HEK293 (cell line): ENCODE data around the gene AKAP6.

ENCODE experiments used
- CTCF ChIA-PET: fragments of 350-600 bp; formaldehyde crosslinking; extraction: SDS; loops from one replicate; lab custom pipeline; 2021; ENCODE audit warnings: antibody characterized with exemption; lab: Yijun Ruan, JAX
- POLR2A ChIA-PET: fragments of 300-600 bp; formaldehyde crosslinking; extraction: SDS; loops from one replicate; lab custom pipeline; 2020; ENCODE audit warnings: antibody characterized with exemption, inconsistent platforms; lab: Yijun Ruan, JAX
- H3K27ac ChIP-seq: fragments of 200-500 bp; sonication (Bioruptor generic); 2 replicates; pipeline ENCODE4 v1.5.1; 2014; ENCODE audit warnings: low read depth, low read length, control low read depth, inconsistent platforms; ENCODE audit errors: extremely low read depth
- H3K36me3 ChIP-seq, 2 experiments: fragments of 200-500 bp in 1 of 2; sonication (Bioruptor generic) in 1 of 2; 1 replicate in 1 of 2; 2 replicates in 1 of 2; pipeline ENCODE4 v1.5.1; 2014 to 2017; ENCODE audit warnings: inconsistent platforms in 2 of 2, low read length in 2 of 2; ENCODE audit not compliant: control insufficient read depth in 2 of 2, insufficient read depth in 1 of 2
- H3K4me1 ChIP-seq: fragments of 200-500 bp; sonication (Bioruptor generic); 2 replicates; pipeline ENCODE4 v1.5.1; 2014; ENCODE audit warnings: mild to moderate bottlenecking, low read length, inconsistent platforms; ENCODE audit not compliant: control insufficient read depth, insufficient read depth
- H3K4me3 ChIP-seq: 2 replicates; pipeline ENCODE4 v1.5.1; 2011; ENCODE audit warnings: low read depth, mild to moderate bottlenecking, control low read depth, low read length, moderate library complexity
- H3K9me3 ChIP-seq: fragments of 200-500 bp; sonication (Bioruptor generic); 2 replicates; pipeline ENCODE4 v1.5.1; 2014; ENCODE audit warnings: low read depth, low read length, inconsistent platforms; ENCODE audit not compliant: control insufficient read depth, insufficient read depth
- BCL11B ChIP-seq: fragments of 450-650 bp; formaldehyde crosslinking; IDR thresholded peaks from 2 replicates; pipeline ENCODE4 v1.5.1; 2016; ENCODE audit warnings: low read depth, missing biosample characterization, missing genetic modification characterization
- GFI1B ChIP-seq: fragments of 450-650 bp; formaldehyde crosslinking; IDR thresholded peaks from 2 replicates; pipeline ENCODE4 v1.5.1; 2016; ENCODE audit warnings: missing biosample characterization, missing genetic modification characterization
- GLIS1 ChIP-seq: fragments of 450-650 bp; formaldehyde crosslinking; IDR thresholded peaks from 2 replicates; pipeline ENCODE4 v1.5.1; 2016; ENCODE audit warnings: missing biosample characterization, missing genetic modification characterization
- MZF1 ChIP-seq: fragments of 450-650 bp; formaldehyde crosslinking; IDR thresholded peaks from 2 replicates; pipeline ENCODE4 v1.5.1; 2017; ENCODE audit warnings: missing biosample characterization, missing genetic modification characterization, borderline replicate concordance
- OSR2 ChIP-seq: fragments of 450-650 bp; formaldehyde crosslinking; IDR thresholded peaks from 2 replicates; pipeline ENCODE4 v1.5.1; 2016; ENCODE audit warnings: missing biosample characterization, missing genetic modification characterization
- PRDM1 ChIP-seq: fragments of 450-650 bp; formaldehyde crosslinking; IDR thresholded peaks from 2 replicates; pipeline ENCODE4; 2016; ENCODE audit warnings: missing biosample characterization, missing genetic modification characterization
- SP2 ChIP-seq: fragments of 450-650 bp; formaldehyde crosslinking; IDR thresholded peaks from 2 replicates; pipeline ENCODE4 v1.5.1; 2016; ENCODE audit warnings: missing biosample characterization, missing genetic modification characterization
- ZBTB1 ChIP-seq: fragments of 450-650 bp; formaldehyde crosslinking; IDR thresholded peaks from 2 replicates; pipeline ENCODE4 v1.5.1; 2016; ENCODE audit warnings: missing biosample characterization, missing genetic modification characterization
- ZBTB20 ChIP-seq: fragments of 450-650 bp; formaldehyde crosslinking; IDR thresholded peaks from 2 replicates; pipeline ENCODE4 v1.5.1; 2016; ENCODE audit warnings: missing biosample characterization, missing genetic modification characterization
- ZBTB8A ChIP-seq: fragments of 450-650 bp; formaldehyde crosslinking; IDR thresholded peaks from 2 replicates; pipeline ENCODE4 v1.5.1; 2016; ENCODE audit warnings: missing biosample characterization, missing genetic modification characterization
- ZFP3 ChIP-seq: fragments of 450-650 bp; formaldehyde crosslinking; IDR thresholded peaks from 2 replicates; pipeline ENCODE4 v1.5.1; 2016; ENCODE audit warnings: low read depth, missing biosample characterization, missing genetic modification characterization
- ZNF138 ChIP-seq: fragments of 450-650 bp; formaldehyde crosslinking; IDR thresholded peaks from 2 replicates; pipeline ENCODE4 v1.5.1; 2016; ENCODE audit warnings: missing biosample characterization, missing genetic modification characterization, borderline replicate concordance
- ZNF16 ChIP-seq: fragments of 450-650 bp; formaldehyde crosslinking; IDR thresholded peaks from 2 replicates; pipeline ENCODE4 v1.5.1; 2016; ENCODE audit warnings: low read depth, missing biosample characterization, missing genetic modification characterization
- ZNF266 ChIP-seq: fragments of 450-650 bp; formaldehyde crosslinking; IDR thresholded peaks from 2 replicates; pipeline ENCODE4 v1.5.1; 2016; ENCODE audit warnings: missing biosample characterization, missing genetic modification characterization, low read depth
- ZNF292 ChIP-seq: fragments of 450-650 bp; formaldehyde crosslinking; IDR thresholded peaks from 2 replicates; pipeline ENCODE4 v1.5.1; 2016; ENCODE audit warnings: low read depth, missing biosample characterization, missing genetic modification characterization, borderline replicate concordance
- ZNF311 ChIP-seq: fragments of 450-650 bp; formaldehyde crosslinking; IDR thresholded peaks from 2 replicates; pipeline ENCODE4 v1.5.1; 2017; ENCODE audit warnings: missing biosample characterization, missing genetic modification characterization, borderline replicate concordance
- ZNF324 ChIP-seq: fragments of 450-650 bp; formaldehyde crosslinking; IDR thresholded peaks from 2 replicates; pipeline ENCODE4 v1.5.1; 2016; ENCODE audit warnings: missing biosample characterization, missing genetic modification characterization
- ZNF366 ChIP-seq: fragments of 450-650 bp; formaldehyde crosslinking; conservative IDR thresholded peaks from 2 replicates; pipeline ENCODE4 v1.5.1; 2016; ENCODE audit warnings: missing biosample characterization, missing genetic modification characterization
- ZNF37A ChIP-seq: fragments of 450-650 bp; IDR thresholded peaks from 2 replicates; pipeline ENCODE4 v1.5.1; 2018; ENCODE audit warnings: missing biosample characterization, missing genetic modification characterization
- ZNF391 ChIP-seq: fragments of 450-650 bp; formaldehyde crosslinking; IDR thresholded peaks from 2 replicates; pipeline ENCODE4 v1.5.1; 2016; ENCODE audit warnings: low read depth, missing biosample characterization, missing genetic modification characterization, borderline replicate concordance
- ZNF529 ChIP-seq: fragments of 450-650 bp; formaldehyde crosslinking; IDR thresholded peaks from 2 replicates; pipeline ENCODE4 v1.5.1; 2017; ENCODE audit warnings: missing genetic modification characterization, missing biosample characterization; ENCODE audit not compliant: insufficient replicate concordance
- ZNF670 ChIP-seq: fragments of 450-650 bp; formaldehyde crosslinking; IDR thresholded peaks from 2 replicates; pipeline ENCODE4 v1.5.1; 2016; ENCODE audit warnings: missing biosample characterization, missing genetic modification characterization, low read depth
- ZNF777 ChIP-seq: fragments of 450-650 bp; formaldehyde crosslinking; IDR thresholded peaks from 2 replicates; pipeline ENCODE4 v1.5.1; 2017; ENCODE audit warnings: missing biosample characterization, missing genetic modification characterization, borderline replicate concordance
- TF ChIP-seq, protein P1 (sequence below): fragments of 450-650 bp; formaldehyde crosslinking; IDR thresholded peaks from 2 replicates; pipeline ENCODE4 v1.5.1; 2016; ENCODE audit warnings: missing biosample characterization, missing genetic modification characterization, low read depth
- TF ChIP-seq, protein P2 (sequence below): fragments of 450-650 bp; formaldehyde crosslinking; IDR thresholded peaks from 2 replicates; pipeline ENCODE4 v1.5.1; 2017; ENCODE audit warnings: missing biosample characterization, missing genetic modification characterization
- TF ChIP-seq, protein P3 (sequence below): fragments of 450-650 bp; formaldehyde crosslinking; IDR thresholded peaks from 2 replicates; pipeline ENCODE4 v1.5.1; 2016; ENCODE audit warnings: missing biosample characterization, missing genetic modification characterization
- TF ChIP-seq, protein P4 (sequence below): fragments of 450-650 bp; formaldehyde crosslinking; IDR thresholded peaks from 2 replicates; pipeline ENCODE4 v1.5.1; 2016; ENCODE audit warnings: missing biosample characterization, missing genetic modification characterization

The AKAP6 gene

DNA sequence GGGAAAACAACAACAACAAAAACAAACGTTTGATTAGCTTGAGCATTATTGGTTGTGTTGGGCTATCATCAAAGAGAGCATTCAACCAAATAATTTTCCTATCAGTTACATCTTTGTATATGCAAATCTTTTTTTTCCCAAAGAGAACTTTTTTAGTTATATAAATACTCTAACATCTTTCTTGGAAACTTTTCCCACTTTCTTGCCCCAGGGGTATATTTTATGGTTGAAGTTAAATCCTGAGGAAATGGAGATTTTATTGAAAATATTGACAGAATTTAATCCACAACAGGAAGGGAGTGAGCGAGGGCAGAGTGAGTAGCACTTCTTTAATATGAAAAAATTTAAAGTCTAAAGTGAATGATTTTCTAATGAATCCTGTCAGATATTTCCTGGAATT, 488.7 kb downstream of the AKAP6 start:
- POLR2A ChIA-PET: no interaction called here
- CTCF ChIA-PET: interaction anchor here (0.5 kb wide), 1 partner anchor 396 kb away, joined by 3 read pairs; no protein-coding TSS in a partner anchor
- H3K9me3 ChIP-seq: no peaks in the 10 kb centered on the region
- H3K4me1 ChIP-seq: no peaks in the 10 kb centered on the region; the same call in 1 of the 2 replicates
- H3K27ac ChIP-seq: no peak overlapping the region
- no peaks in the 10 kb centered on the region for H3K36me3 ChIP-seq
- H3K4me3 ChIP-seq: no peak overlapping the region
- TF ChIP-seq ZNF366 (tag by site-specific recombination): no peak
- TF ChIP-seq PRDM1 (tag by site-specific recombination): no peak
- no peak for TF ChIP-seq ZNF266
- no peak for TF ChIP-seq ZNF324 (tag by site-specific recombination)
- no peak for TF ChIP-seq GFI1B (tag by site-specific recombination)
- no peak for TF ChIP-seq ZNF670
- no peak for TF ChIP-seq ZNF391 (tag by site-specific recombination)
- TF ChIP-seq ZNF138 (tag by site-specific recombination): no peak
- TF ChIP-seq ZNF37A (tag by site-specific recombination): no peak
- TF ChIP-seq OSR2 (tag by site-specific recombination): no peak
- no peak for TF ChIP-seq ZNF16 (tag by site-specific recombination)
- no peak for TF ChIP-seq MZF1 (tag by site-specific recombination)
- TF ChIP-seq, protein P1, sequence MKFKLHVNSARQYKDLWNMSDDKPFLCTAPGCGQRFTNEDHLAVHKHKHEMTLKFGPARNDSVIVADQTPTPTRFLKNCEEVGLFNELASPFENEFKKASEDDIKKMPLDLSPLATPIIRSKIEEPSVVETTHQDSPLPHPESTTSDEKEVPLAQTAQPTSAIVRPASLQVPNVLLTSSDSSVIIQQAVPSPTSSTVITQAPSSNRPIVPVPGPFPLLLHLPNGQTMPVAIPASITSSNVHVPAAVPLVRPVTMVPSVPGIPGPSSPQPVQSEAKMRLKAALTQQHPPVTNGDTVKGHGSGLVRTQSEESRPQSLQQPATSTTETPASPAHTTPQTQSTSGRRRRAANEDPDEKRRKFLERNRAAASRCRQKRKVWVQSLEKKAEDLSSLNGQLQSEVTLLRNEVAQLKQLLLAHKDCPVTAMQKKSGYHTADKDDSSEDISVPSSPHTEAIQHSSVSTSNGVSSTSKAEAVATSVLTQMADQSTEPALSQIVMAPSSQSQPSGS (tag by site-specific recombination): no peak

DNA sequence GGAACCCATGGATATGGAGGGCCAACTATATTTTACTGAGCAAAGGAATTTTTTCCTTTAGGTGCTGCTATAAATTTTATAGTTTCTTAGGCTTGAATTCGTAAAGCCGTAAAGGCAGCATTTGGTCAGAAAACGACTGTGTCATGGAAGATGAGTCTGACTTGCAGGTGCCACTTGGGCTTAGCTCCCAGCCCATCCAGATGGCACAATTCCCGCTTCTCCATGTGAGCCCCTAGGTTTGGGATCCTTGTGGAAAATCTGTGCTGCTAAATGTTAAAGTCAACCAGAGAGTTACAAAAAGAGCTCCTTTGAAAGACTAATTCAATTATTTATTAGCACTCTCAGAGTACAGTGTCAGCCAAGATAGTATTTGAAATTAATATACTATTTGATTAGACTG, 489.5 kb downstream of the AKAP6 start:
- ChIA-PET POLR2A (interaction anchor here (0.6 kb wide), 1 partner anchor 11 kb away, joined by 3 read pairs; no protein-coding TSS in a partner anchor), CTCF (interaction anchor here (0.7 kb wide), 1 partner anchor 88 kb away, joined by 3 read pairs; no protein-coding TSS in a partner anchor)
- Histone ChIP-seq H3K4me1 (no peaks in the 10 kb centered on the region; the same call in 1 of the 2 replicates), H3K9me3 (no peaks in the 10 kb centered on the region), H3K36me3 (no peaks in the 10 kb centered on the region), H3K27ac (no peak overlapping the region), H3K4me3 (no peak overlapping the region)
- TF ChIP-seq ZNF292 (tag by site-specific recombination): no peak

DNA sequence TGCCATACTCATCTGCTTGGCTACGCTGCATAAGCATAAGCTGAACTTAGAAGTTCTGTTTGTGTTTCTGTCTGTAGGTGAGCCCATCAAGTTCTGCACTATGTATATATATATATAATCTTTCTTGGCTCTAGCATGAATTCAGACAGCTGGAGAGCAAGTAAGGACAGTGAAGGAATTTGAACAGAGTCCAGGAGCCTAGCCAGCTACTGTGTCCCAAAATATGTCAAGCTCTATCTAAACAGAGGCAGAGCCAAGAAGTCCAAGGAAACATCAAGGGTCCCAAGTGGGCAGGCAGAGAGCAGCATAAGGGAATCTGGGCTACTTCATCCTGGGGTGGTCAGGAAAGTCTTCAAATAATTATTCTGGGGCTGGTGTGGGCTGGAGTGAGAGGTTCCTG, 491.1 kb downstream of the AKAP6 start:
- POLR2A ChIA-PET: no interaction called here
- H3K4me1 ChIP-seq: no peaks in the 10 kb centered on the region; the same call in 1 of the 2 replicates
- no peak overlapping the region for H3K4me3 ChIP-seq
- no peaks in the 10 kb centered on the region for H3K9me3 ChIP-seq
- H3K36me3 ChIP-seq: no peaks in the 10 kb centered on the region
- H3K27ac ChIP-seq: no peak overlapping the region
- CTCF ChIA-PET: no interaction called here
- TF ChIP-seq GLIS1 (tag by site-specific recombination) (no peak), SP2 (no peak), ZNF529 (tag by site-specific recombination) (no peak), BCL11B (tag by site-specific recombination) (no peak), ZBTB8A (no peak), ZNF777 (tag by site-specific recombination) (no peak), ZFP3 (tag by site-specific recombination) (no peak), ZBTB1 (no peak), ZNF311 (tag by site-specific recombination) (no peak), ZBTB20 (tag by site-specific recombination) (no peak), ZNF670 (no peak)
- TF ChIP-seq, protein P2, sequence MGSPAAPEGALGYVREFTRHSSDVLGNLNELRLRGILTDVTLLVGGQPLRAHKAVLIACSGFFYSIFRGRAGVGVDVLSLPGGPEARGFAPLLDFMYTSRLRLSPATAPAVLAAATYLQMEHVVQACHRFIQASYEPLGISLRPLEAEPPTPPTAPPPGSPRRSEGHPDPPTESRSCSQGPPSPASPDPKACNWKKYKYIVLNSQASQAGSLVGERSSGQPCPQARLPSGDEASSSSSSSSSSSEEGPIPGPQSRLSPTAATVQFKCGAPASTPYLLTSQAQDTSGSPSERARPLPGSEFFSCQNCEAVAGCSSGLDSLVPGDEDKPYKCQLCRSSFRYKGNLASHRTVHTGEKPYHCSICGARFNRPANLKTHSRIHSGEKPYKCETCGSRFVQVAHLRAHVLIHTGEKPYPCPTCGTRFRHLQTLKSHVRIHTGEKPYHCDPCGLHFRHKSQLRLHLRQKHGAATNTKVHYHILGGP (tag by site-specific recombination): no peak
- TF ChIP-seq, protein P3, sequence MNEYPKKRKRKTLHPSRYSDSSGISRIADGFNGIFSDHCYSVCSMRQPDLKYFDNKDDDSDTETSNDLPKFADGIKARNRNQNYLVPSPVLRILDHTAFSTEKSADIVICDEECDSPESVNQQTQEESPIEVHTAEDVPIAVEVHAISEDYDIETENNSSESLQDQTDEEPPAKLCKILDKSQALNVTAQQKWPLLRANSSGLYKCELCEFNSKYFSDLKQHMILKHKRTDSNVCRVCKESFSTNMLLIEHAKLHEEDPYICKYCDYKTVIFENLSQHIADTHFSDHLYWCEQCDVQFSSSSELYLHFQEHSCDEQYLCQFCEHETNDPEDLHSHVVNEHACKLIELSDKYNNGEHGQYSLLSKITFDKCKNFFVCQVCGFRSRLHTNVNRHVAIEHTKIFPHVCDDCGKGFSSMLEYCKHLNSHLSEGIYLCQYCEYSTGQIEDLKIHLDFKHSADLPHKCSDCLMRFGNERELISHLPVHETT (tag by site-specific recombination): no peak
- TF ChIP-seq, protein P4, sequence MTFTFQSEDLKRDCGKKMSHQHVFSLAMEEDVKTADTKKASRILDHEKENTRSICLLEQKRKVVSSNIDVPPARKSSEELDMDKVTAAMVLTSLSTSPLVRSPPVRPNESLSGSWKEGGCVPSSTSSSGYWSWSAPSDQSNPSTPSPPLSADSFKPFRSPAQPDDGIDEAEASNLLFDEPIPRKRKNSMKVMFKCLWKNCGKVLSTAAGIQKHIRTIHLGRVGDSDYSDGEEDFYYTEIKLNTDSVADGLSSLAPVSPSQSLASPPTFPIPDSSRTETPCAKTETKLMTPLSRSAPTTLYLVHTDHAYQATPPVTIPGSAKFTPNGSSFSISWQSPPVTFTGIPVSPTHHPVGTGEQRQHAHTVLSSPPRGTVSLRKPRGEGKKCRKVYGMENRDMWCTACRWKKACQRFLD (tag by site-specific recombination): no peak
